ENCODE data around the gene MYO5B.

Gene MYO5B

GRCh38 chr18:50143886-50144285 is 51.1 kb downstream of the MYO5B start:
- no peak for DNase-seq

GRCh38 chr18:50143294-50143693 is 51.7 kb downstream of the MYO5B start:
- no peak for DNase-seq

- no peak for DNase-seq
Measured at GRCh38 chr18:50142441-50143120, 52.4 kb downstream of the MYO5B start.

- DNase-seq = no peak
Measured at GRCh38 chr18:50138181-50139064, 56.5 kb downstream of the MYO5B start.

DNA sequence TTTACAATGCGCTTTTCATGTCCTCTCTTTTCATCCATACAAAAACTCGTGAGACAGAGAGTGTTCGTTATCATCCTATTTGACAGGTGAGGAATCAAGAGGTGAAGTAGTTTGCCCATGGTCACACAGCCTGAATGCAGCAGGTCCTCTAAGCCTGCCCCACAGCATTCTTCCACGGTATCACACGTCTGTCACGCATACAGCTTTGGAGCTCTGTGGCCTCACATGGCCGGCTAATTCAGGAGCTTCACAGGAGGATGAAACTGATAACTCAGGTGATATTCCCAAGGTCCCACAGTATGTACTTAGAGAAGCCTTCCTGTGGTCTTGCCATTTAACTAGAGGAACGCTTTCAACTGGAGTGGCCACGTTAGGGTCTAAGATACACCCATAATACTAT is 59.0 kb downstream of the MYO5B start:
- no peak for DNase-seq

DNA sequence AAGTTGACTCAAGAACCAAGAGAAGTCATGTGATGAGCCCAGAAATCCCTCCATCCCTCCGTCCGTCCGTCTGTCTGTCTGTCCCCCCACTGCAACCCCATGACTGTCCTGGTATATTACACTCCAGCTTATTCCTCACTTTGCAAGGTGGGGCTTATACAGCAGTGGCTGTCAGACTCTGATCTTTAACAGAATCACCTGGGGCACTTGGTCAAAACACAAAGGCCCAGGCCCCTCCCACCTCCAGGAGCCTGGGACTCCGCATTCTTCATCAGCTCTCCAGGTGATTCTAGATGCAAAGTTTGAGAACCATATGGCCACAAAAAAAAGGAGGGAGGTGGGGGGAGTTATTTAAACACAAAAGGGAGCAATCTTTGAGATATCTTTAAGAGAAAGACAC is 61.4 kb downstream of the MYO5B start:
- DNase-seq = no peak

- DNase-seq = no peak
Measured at GRCh38 chr18:50131591-50131990, 63.4 kb downstream of the MYO5B start.

GRCh38 chr18:50128506-50129271 is 66.3 kb downstream of the MYO5B start:
- DNase-seq = no peak

DNA sequence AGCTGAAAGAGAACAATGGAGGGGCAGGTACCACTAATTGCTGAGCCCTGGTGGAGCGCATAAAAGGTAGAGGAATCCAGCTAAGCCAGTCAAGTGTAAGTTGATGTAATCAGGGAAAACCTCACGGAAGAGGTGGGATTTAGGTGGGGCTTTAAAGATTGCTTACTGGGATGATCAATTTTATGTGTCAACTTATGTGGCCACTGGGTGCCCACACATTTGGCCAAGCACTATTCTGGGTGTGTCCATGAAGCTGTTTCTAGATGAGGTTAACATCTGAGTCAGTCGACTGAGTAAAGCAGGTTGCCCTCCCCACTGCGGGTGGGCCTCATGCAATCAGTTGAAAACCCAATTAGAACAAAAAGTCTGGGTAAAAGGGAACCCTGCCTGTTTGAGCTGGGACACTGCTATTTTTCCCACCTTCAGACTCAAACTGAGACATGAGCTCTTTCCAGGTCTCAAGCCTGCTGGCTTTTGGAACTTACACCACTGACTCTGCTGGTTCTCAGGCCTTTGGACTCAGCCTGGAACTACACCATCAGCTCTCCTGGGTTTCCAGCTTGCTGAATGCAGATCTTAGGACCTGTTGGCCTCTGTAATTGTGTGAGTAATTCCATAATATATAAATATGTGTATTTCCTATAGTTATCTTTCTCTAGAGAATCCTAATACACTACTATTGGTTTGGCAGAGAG is 67.3 kb downstream of the MYO5B start:
- no peak for DNase-seq

- DNase-seq = no peak
Measured at GRCh38 chr18:50126471-50126870, 68.5 kb downstream of the MYO5B start.

DNA sequence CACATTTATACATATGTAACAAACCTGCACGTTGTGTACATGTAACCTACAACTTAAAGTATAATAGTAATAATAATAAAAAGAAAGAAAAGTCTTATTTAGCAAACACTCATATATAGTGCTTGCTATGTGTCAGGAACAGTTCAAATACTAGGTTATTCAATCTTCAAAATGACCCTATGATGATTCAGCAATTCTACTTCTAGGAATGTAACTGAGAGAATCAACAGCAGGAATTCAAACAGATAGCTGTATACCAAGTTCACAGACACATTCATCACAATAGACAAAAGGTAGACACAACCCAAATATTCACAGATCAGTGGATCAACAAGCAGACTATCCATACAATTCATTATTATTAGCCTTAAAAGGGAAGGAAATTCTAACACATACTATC is 69.5 kb downstream of the MYO5B start:
- no peak for DNase-seq

DNA sequence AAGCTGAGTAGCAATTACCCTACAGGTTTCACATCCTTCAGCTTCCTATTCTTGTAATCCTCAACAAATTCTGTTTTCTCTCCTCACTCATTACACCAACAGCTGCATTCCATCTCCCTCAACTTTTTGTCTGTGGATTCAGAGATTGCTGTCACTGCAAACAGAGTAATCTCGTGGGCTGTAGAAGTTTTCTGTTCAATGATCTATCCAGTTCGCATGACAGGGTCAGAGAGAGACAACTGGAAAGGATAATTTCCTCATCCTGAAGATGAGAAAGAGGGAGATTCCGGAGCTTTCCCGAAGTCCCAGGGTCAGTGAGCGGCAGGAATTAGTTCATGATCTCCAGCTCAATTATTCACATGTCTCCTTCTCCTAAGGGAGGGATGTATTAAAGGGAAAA is 75.7 kb downstream of the MYO5B start:
- no peak for DNase-seq

- no peak for DNase-seq
Measured at GRCh38 chr18:50117863-50118262, 77.1 kb downstream of the MYO5B start.

DNA sequence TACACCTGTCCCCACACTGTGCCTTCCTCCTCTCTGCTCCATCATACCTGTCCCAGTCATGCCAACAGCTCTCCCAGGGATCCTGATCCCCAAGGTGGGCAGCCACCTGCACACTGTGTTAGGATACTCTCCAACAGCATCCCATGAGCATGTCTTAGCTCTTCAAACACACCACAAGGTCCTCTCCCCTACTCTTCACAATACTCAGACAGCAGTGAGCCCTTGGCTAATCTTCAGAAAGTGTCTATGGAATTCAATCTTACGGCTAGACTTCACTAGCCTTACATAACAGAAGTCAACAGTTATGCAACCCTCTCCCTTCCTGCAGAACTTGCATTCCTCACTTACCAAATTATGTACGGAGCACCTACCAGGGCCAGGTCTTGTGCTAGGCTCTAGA is 79.9 kb downstream of the MYO5B start:
- no peak for DNase-seq

DNA sequence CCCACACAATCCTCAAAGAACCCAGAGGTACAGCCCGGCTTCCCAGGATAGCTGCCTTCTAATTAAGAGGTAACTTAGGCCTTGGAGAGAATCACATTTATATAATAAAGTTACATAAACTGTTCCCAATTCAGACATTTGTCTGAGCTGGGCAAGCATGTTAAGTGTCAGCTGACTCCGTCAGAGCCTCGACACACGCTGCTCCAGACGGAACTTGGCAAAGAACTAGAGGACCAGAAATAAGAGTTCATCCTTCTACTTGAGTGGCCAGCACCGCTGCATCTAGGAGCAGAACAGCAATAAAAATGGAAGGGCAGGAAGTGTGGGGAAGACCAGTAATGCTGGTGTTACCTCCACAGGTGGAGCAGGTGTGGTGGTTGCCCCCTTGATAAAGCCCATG is 80.5 kb downstream of the MYO5B start:
- no peak for DNase-seq

- no peak for DNase-seq
Measured at GRCh38 chr18:50113726-50114125, 81.2 kb downstream of the MYO5B start.

GRCh38 chr18:50111398-50111797 is 83.5 kb downstream of the MYO5B start:
- no peak for DNase-seq

- no peak for DNase-seq
Measured at GRCh38 chr18:50107468-50107977, 87.4 kb downstream of the MYO5B start.

- no peak for DNase-seq
Measured at GRCh38 chr18:50105027-50105426, 89.9 kb downstream of the MYO5B start.

GRCh38 chr18:50104421-50104820 is 90.5 kb downstream of the MYO5B start:
- DNase-seq = no peak

- DNase-seq = peak; percentile 66
Measured at GRCh38 chr18:50099725-50100407, 95.1 kb downstream of the MYO5B start.

- DNase-seq = no peak
Measured at GRCh38 chr18:50097702-50098101, 97.2 kb downstream of the MYO5B start.

All from EL (cell line).